SH-SY5Y (cell line): ENCODE measurements around the gene IL33.

Experiments
- GATA2 ChIP-seq: IDR thresholded peaks from 2 replicates; pipeline ENCODE4 v1.6.1; 2011; ENCODE audit warnings: mild to moderate bottlenecking, low read depth, low read length
- GATA3 ChIP-seq: IDR thresholded peaks from 2 replicates; pipeline ENCODE4 v1.6.1; 2011; ENCODE audit warnings: low read depth, mild to moderate bottlenecking, low read length, moderate library complexity

DNA sequence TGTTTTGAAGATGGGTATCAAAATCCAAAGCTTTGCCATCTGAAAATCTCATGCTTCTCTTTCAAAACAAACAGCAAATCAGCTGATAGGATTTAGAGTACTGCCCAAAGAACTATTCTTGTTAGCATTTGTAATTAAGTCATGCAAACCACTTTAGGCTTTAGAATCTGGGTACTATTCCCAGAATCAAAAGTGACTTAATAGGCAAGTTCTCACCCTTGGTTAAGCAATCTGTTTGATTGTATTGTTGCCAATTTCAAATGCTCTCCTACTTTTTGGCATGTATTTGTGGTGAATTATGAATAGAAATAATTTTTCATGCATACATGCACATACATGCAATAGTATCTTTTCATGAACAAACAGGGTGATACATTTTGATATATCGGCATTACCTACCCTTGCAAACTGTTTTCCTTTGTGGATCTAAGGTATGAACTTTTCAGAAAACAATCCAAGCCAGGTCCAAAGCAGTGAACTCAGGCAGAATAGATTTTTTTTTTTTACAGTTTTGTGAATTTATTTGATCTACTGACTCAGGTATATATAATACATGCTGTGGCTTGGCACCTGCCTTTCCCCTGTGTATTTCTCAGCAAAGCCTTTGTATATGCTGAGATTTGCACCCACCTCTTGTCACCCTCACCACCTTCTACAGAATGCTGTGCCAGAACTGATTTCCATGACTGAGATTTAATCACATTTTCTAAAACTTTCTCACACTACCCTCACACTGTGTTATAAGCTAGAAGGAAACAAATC is 9.0 kb downstream of the IL33 start:
- TF ChIP-seq GATA2 (no peak), GATA3 (no peak)
